B cell (primary cell): ENCODE measurements around the gene GPHB5. TPM values are rescaled to one million over a fixed set of nuclear protein-coding genes. Genes with fewer than 3 reads are reported as not detected.

Experiments
- ATAC-seq: fragments of 200-7000 bp; cut with Tn5 transposase; one replicate; pipeline ENCODE4 v1.10.0; 2021; ENCODE audit warnings: low read depth, mild to moderate bottlenecking, moderate number of reproducible peaks, moderate library complexity
- CTCF ChIA-PET: fragments of 350-600 bp; sonication (Branson Sonifier 250); formaldehyde crosslinking; loops from one replicate; lab custom pipeline; 2021; ENCODE audit warnings: antibody characterized with exemption, inconsistent platforms; lab: Charles Lee
- POLR2A ChIA-PET: fragments of 350-600 bp; sonication (Branson Sonifier 250); formaldehyde crosslinking; loops from one replicate; lab custom pipeline; 2021; ENCODE audit warnings: antibody characterized with exemption; lab: Charles Lee
- DNase-seq: peaks from one replicate; pipeline ENCODE4 v3.0.0; 2013
- H2AFZ ChIP-seq: 2 replicates; pipeline ENCODE4 v1.6.1; 2012; ENCODE audit warnings: mild to moderate bottlenecking, low read depth, low read length; ENCODE audit not compliant: insufficient read depth, poor library complexity, severe bottlenecking
- H3K27ac ChIP-seq, 2 donors: 1 replicate in 1 of 2; 2 replicates in 1 of 2; pipeline ENCODE4 v1.5.1; 2012 to 2013; ENCODE audit warnings: low read length in 2 of 2, mild to moderate bottlenecking in 2 of 2, moderate library complexity in 1 of 2
- H3K27me3 ChIP-seq, 4 experiments: fragments of 200-600 bp in 1 of 4; sonication (generic) in 1 of 4; replicated peaks in 1 of 4; 1 replicate in 2 of 4; 2 replicates in 2 of 4; pipeline versions ENCODE4 v1.6.1 to v1.7.0; 2013 to 2016; ENCODE audit warnings: low read length in 3 of 4, mild to moderate bottlenecking in 2 of 4, mixed read lengths in 1 of 4, moderate library complexity in 1 of 4; ENCODE audit not compliant: insufficient read depth in 4 of 4, control insufficient read depth in 3 of 4; ENCODE audit errors: control extremely low read depth in 1 of 4
- H3K36me3 ChIP-seq, 2 experiments: replicated peaks in 1 of 2; 1 replicate in 1 of 2; 2 replicates in 1 of 2; pipeline versions ENCODE4 v1.6.1 to v1.7.1; 2013; ENCODE audit warnings: low read length in 1 of 2; ENCODE audit not compliant: insufficient read depth in 2 of 2, control insufficient read depth in 1 of 2; ENCODE audit errors: control extremely low read depth in 1 of 2, extremely low read depth in 1 of 2
- H3K4me1 ChIP-seq, 2 donors: fragments of 200-600 bp in 1 of 2; sonication (generic) in 1 of 2; 1 replicate in 1 of 2; 2 replicates in 1 of 2; pipeline versions ENCODE4 v1.5.1 to v1.6.1; 2013 to 2017; ENCODE audit warnings: low read length in 2 of 2; ENCODE audit not compliant: control insufficient read depth in 2 of 2, insufficient read depth in 2 of 2
- H3K4me2 ChIP-seq: replicated peaks from 2 replicates; pipeline ENCODE3; 2012; ENCODE audit warnings: mild to moderate bottlenecking, low read depth, low read length; ENCODE audit not compliant: poor library complexity, severe bottlenecking
- H3K4me3 ChIP-seq, 5 experiments: fragments of 200-600 bp in 1 of 5; sonication (generic) in 1 of 5; 1 replicate in 3 of 5; 2 replicates in 2 of 5; pipeline versions ENCODE4 v1.5.1 to v1.7.0; 2011 to 2016; ENCODE audit warnings: low read length in 4 of 5, mild to moderate bottlenecking in 4 of 5, low read depth in 2 of 5, control low read depth in 1 of 5, moderate library complexity in 1 of 5; ENCODE audit not compliant: insufficient read depth in 1 of 5; ENCODE audit errors: control extremely low read depth in 1 of 5, extremely low read depth in 1 of 5
- H3K79me2 ChIP-seq: fragments of 200-600 bp; sonication (generic); one replicate; pipeline ENCODE4 v1.6.0; 2016; ENCODE audit warnings: low read length; ENCODE audit not compliant: control insufficient read depth, insufficient read depth
- H3K9ac ChIP-seq: fragments of 200-600 bp; sonication (generic); 2 replicates; pipeline ENCODE4 v1.6.1; 2017; ENCODE audit warnings: mild to moderate bottlenecking, low read length, moderate library complexity
- H3K9me3 ChIP-seq, 3 donors: one replicate each; pipeline versions ENCODE4 v1.6.1 to v1.7.1; 2013; ENCODE audit warnings: low read length in 2 of 3; ENCODE audit not compliant: control insufficient read depth in 2 of 3, insufficient read depth in 1 of 3; ENCODE audit errors: control extremely low read depth in 1 of 3
- H4K20me1 ChIP-seq: 2 replicates; pipeline ENCODE4 v1.6.0; 2012; ENCODE audit warnings: mild to moderate bottlenecking, low read length; ENCODE audit not compliant: insufficient read depth, control insufficient read depth, poor library complexity, severe bottlenecking
- H3K27ac Mint-ChIP-seq: one replicate; pipeline ENCODE4 v1.8.0; 2021; ENCODE audit warnings: mixed read lengths
- H3K27me3 Mint-ChIP-seq: one replicate; pipeline ENCODE4 v1.8.0; 2021; ENCODE audit warnings: mixed read lengths
- H3K4me1 Mint-ChIP-seq: one replicate; pipeline ENCODE4 v1.8.0; 2021; ENCODE audit warnings: mixed read lengths
- H3K4me3 Mint-ChIP-seq: one replicate; pipeline ENCODE4 v1.8.0; 2021; ENCODE audit warnings: mixed read lengths
- H3K9me3 Mint-ChIP-seq: one replicate; pipeline ENCODE4 v1.8.0; 2022; ENCODE audit warnings: mixed read lengths; ENCODE audit not compliant: insufficient read depth
- EZH2 ChIP-seq: IDR thresholded peaks from 2 replicates; pipeline ENCODE4 v1.6.1; 2012; ENCODE audit warnings: borderline replicate concordance, low read depth, mild to moderate bottlenecking, moderate library complexity, low read length; ENCODE audit not compliant: insufficient read depth, poor library complexity, severe bottlenecking
- WGBS: methylation state at CpG from one replicate; pipeline ENCODE4 v1.1.5; 2013; ENCODE audit warnings: missing lambda C conversion rate; ENCODE audit not compliant: insufficient coverage; 5-methylcytosine and 5-hydroxymethylcytosine counted together
- intact Hi-C: fragments of 100-400 bp; cut with micrococcal nuclease; formaldehyde crosslinking; loops from one replicate; pipeline ENCODE4 v1.10.0; 2022
- polyA plus RNA-seq: library from polyadenylated mRNA; depleted of rRNA; stranded (reverse); fragments of >200 nt; gene quantifications from 2 replicates; pipeline ENCODE4 v1.2.3, GENCODE V29; 2012
- total RNA-seq, 2 donors: library from RNA; stranded (reverse); fragments of 120-200 nt in 1 of 2; gene quantifications; 1 replicate in 1 of 2; 2 replicates in 1 of 2; pipeline versions ENCODE4 v1.2.3 to v1.2.4, GENCODE V29; 2013 to 2022
- TF ChIP-seq, protein P1 (sequence below): fragments of 200-600 bp; IDR thresholded peaks from one replicate; pipeline ENCODE4 v1.8.0; 2022; ENCODE audit warnings: antibody characterized with exemption, mild to moderate bottlenecking

The GPHB5 gene
- total and polyA plus RNA-seq, 2 donors (not counting 1 experiment from before 2014, with no cell fraction given), result not detected

DNA sequence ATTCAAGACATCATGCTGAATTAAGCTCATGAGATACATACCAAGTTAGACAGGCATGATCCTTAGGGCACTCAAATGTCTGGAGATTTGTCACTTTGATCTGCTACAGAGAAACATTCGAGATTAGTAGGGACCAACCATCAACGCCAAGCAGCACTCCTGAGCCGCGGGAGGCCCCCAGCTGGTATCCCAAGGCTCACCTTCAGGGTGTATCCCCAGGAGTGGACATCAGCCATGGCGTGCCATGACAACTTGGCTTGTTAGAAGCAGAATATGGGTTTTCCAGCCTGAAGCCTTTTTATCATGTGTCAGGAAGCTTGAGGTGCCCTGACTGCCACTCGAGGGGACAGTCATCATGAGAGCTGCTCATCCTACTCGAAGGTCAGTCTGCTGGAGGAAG is 39.1 kb upstream of the GPHB5 start:
- no peaks in the 10 kb centered on the region for H4K20me1 ChIP-seq
- ChIA-PET CTCF (no interaction called here), POLR2A (no interaction called here)
- intact Hi-C loops, result no loop called here
- DNase-seq, result no peak
- no peaks in the 10 kb centered on the region for H3K79me2 ChIP-seq
- peaks cover 0 to 7% (median 0%) of the 10 kb centered on the region in 4 experiments for H3K27me3 ChIP-seq
- H3K9me3 ChIP-seq, result no peaks in the 10 kb centered on the region
- H2AFZ ChIP-seq, result no peak overlapping the region
- no peaks in the 10 kb centered on the region for H3K36me3 ChIP-seq
- H3K27ac ChIP-seq, result no peak overlapping the region
- H3K4me2 ChIP-seq, result no peak overlapping the region
- no peaks in the 10 kb centered on the region for H3K4me1 ChIP-seq
- ATAC-seq, result no peak
- TF ChIP-seq, protein P1, sequence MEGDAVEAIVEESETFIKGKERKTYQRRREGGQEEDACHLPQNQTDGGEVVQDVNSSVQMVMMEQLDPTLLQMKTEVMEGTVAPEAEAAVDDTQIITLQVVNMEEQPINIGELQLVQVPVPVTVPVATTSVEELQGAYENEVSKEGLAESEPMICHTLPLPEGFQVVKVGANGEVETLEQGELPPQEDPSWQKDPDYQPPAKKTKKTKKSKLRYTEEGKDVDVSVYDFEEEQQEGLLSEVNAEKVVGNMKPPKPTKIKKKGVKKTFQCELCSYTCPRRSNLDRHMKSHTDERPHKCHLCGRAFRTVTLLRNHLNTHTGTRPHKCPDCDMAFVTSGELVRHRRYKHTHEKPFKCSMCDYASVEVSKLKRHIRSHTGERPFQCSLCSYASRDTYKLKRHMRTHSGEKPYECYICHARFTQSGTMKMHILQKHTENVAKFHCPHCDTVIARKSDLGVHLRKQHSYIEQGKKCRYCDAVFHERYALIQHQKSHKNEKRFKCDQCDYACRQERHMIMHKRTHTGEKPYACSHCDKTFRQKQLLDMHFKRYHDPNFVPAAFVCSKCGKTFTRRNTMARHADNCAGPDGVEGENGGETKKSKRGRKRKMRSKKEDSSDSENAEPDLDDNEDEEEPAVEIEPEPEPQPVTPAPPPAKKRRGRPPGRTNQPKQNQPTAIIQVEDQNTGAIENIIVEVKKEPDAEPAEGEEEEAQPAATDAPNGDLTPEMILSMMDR, result no peak
- TF ChIP-seq EZH2, result no peak
- no peak overlapping the region for H3K4me3 Mint-ChIP-seq
- H3K27ac Mint-ChIP-seq, result no peak overlapping the region
- peaks cover 17% of the 10 kb centered on the region for H3K27me3 Mint-ChIP-seq
- H3K4me3 ChIP-seq, result no peak overlapping the region
- H3K9me3 Mint-ChIP-seq, result no peaks in the 10 kb centered on the region
- no peaks in the 10 kb centered on the region for H3K4me1 Mint-ChIP-seq
- H3K9ac ChIP-seq, result no peak overlapping the region
- 88% methylated on average over 7 of the region's 7 CpGs for WGBS

DNA sequence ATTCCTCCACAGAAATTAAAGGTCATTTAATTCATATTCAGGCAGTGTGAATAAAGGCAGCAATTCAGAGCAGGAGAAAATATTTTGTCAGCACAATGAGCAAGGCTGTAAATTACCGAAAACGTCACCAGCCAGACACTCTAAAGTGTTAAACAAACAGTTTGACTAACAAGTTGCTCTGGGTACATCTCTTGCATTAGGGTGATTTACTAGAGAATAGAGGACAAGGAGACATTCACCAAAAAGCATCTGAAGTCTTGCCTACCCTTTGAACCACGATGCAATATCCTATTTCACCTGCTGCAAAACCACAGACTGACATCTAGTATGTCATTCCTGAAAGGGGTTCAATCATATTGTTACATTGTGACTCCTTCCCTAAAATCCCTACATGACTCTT is 27.1 kb upstream of the GPHB5 start:
- H3K9ac ChIP-seq, result no peak overlapping the region
- no peaks in the 10 kb centered on the region for H3K9me3 Mint-ChIP-seq
- no peak overlapping the region for H3K4me3 ChIP-seq
- no peak overlapping the region for H3K27ac ChIP-seq
- DNase-seq, result no peak
- no peaks in the 10 kb centered on the region for H3K79me2 ChIP-seq
- H3K4me3 Mint-ChIP-seq, result no peak overlapping the region
- no peak overlapping the region for H3K27ac Mint-ChIP-seq
- no peak for ATAC-seq
- H3K27me3 Mint-ChIP-seq, result peaks cover 42% of the 10 kb centered on the region
- POLR2A ChIA-PET, result no interaction called here
- peaks cover 0 to 14% (median 0%) of the 10 kb centered on the region in 4 experiments for H3K27me3 ChIP-seq
- no peaks in the 10 kb centered on the region for H4K20me1 ChIP-seq
- intact Hi-C loops, result no loop called here
- TF ChIP-seq, protein P1, result no peak
- TF ChIP-seq EZH2, result no peak
- H3K4me1 ChIP-seq, result no peaks in the 10 kb centered on the region
- no peaks in the 10 kb centered on the region for H3K4me1 Mint-ChIP-seq
- no peak overlapping the region for H2AFZ ChIP-seq
- H3K4me2 ChIP-seq, result no peak overlapping the region
- no peaks in the 10 kb centered on the region for H3K36me3 ChIP-seq
- WGBS, result no CpG with 5 or more reads among the region's 3 CpGs
- CTCF ChIA-PET, result no interaction called here
- no peaks in the 10 kb centered on the region for H3K9me3 ChIP-seq
